ENCODE results near the gene ZNF804A. TPM values are rescaled to one million over a fixed set of nuclear protein-coding genes. Genes with fewer than 3 reads are reported as not detected.

The ZNF804A gene
- polyA plus RNA-seq, 3 donors = 0.83 to 3.7 (median 1.8) TPM

DNA sequence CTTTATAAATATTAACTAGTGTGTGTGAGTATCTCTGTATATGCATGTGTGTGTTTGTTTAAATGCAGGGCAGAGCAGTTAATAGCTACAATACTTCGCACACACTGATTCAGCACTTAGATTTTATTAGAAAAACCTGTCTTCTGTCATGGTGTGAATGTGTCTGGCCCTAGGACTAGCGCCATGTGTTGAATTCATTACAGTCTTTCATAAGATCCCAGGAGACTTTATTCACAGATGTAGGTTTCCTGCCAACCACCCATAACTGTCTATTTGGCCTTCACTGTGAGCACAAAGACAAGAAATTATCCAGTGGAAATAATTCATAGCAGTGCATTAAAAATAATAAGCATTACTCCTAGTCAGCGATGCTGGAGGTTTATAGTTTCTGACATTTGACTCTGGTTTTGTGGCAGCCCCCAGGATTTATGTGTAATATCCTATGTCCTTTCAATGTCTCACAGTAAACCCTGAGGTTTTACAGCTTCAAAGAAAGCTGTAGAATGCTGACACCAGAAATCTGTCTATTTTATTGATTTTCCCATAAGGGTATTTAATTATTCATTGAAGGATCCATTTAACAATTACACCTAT lies 93.9 kb downstream of the ZNF804A start:
- no peak overlapping the region for H2AFZ ChIP-seq (ENCODE audit: insufficient read depth, low read depth, low read length, poor library complexity, severe bottlenecking)
- no peaks in the 10 kb centered on the region for H3K79me2 ChIP-seq (ENCODE audit: insufficient read depth, low read length)

DNA sequence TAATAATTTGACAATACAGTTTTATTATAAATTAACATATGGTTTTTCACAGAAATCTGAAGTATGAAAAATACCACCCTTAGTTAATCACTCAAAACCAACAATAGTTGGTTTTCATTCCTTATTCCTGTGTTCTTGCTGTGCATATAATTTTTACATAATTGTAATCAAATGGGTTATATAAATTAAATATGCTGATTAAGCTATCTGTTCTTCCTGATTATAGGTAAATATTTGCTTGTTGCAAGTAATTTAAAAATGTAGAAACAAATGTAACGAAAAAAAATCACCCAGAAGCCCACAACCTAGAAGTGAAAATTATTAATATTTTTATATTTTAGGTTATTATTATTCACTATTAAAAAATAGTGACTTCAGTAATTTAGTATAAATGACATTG lies 98.3 kb downstream of the ZNF804A start:
- H3K9me3 Mint-ChIP-seq = peaks cover 0 to 6% (median 0%) of the 10 kb centered on the region in 7 donors
- Histone ChIP-seq H3K4me2 (replicated peaks; ENCODE audit: extremely low read depth, low read length, poor library complexity, severe bottlenecking) (no peak overlapping the region), H3K4me1 (ENCODE audit: control insufficient read depth in 1 of 2, insufficient read depth in 2 of 2, low read length in 2 of 2) (no peaks in the 10 kb centered on the region), H3K27ac (ENCODE audit: low read depth in 1 of 2, low read length in 2 of 2) (no peak overlapping the region), H3K27me3 (ENCODE audit: control insufficient read depth in 2 of 2, insufficient read depth in 2 of 2, low read length in 2 of 2) (no peaks in the 10 kb centered on the region), H3K4me3 (replicated peaks in 1 of 3; ENCODE audit: low read depth in 2 of 3, low read length in 3 of 3) (no peak overlapping the region), H3K79me2 (ENCODE audit: insufficient read depth, low read length) (no peaks in the 10 kb centered on the region), H4K20me1 (ENCODE audit: insufficient read depth, low read length) (no peaks in the 10 kb centered on the region), H3K36me3 (replicated peaks in 1 of 2; ENCODE audit: control insufficient read depth in 1 of 2, insufficient read depth in 2 of 2, low read length in 2 of 2) (no peaks in the 10 kb centered on the region), H2AFZ (ENCODE audit: insufficient read depth, low read depth, low read length, poor library complexity, severe bottlenecking) (no peak overlapping the region), H3K9me3 (replicated peaks in 1 of 2; ENCODE audit: control insufficient read depth in 1 of 2, insufficient read depth in 1 of 2, low read length in 2 of 2) (no peaks in the 10 kb centered on the region), H3K9ac (ENCODE audit: insufficient read depth, low read length, poor library complexity, severe bottlenecking) (no peak overlapping the region)
- no peaks in the 10 kb centered on the region for H3K27me3 Mint-ChIP-seq (ENCODE audit: low read depth in 3 of 3)
- DNase-seq = no peak
- no peak overlapping the region for H3K4me3 Mint-ChIP-seq
- no CpG with 5 or more reads among the region's 1 CpG for WGBS (ENCODE audit: insufficient coverage)
- intact Hi-C loops (cut with micrococcal nuclease) = no loop called here
- H3K36me3 Mint-ChIP-seq = no peaks in the 10 kb centered on the region
- peaks cover 3% of the 10 kb centered on the region for H3K4me1 Mint-ChIP-seq
- TF ChIP-seq, protein P1, sequence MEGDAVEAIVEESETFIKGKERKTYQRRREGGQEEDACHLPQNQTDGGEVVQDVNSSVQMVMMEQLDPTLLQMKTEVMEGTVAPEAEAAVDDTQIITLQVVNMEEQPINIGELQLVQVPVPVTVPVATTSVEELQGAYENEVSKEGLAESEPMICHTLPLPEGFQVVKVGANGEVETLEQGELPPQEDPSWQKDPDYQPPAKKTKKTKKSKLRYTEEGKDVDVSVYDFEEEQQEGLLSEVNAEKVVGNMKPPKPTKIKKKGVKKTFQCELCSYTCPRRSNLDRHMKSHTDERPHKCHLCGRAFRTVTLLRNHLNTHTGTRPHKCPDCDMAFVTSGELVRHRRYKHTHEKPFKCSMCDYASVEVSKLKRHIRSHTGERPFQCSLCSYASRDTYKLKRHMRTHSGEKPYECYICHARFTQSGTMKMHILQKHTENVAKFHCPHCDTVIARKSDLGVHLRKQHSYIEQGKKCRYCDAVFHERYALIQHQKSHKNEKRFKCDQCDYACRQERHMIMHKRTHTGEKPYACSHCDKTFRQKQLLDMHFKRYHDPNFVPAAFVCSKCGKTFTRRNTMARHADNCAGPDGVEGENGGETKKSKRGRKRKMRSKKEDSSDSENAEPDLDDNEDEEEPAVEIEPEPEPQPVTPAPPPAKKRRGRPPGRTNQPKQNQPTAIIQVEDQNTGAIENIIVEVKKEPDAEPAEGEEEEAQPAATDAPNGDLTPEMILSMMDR (IDR thresholded peaks at IDR 0.05) = no peak
- H3K27ac Mint-ChIP-seq = no peak overlapping the region

More for the DNA sequence above, 93.9 kb downstream of the ZNF804A start:
- no peaks in the 10 kb centered on the region for H3K27me3 ChIP-seq (ENCODE audit: control insufficient read depth in 2 of 2, insufficient read depth in 2 of 2, low read length in 2 of 2)
- DNase-seq = no peak
- Mint-ChIP-seq H3K36me3 (no peaks in the 10 kb centered on the region), H3K4me3 (no peak overlapping the region), H3K27me3 (ENCODE audit: low read depth in 3 of 3) (no peaks in the 10 kb centered on the region), H3K9me3 (peaks cover 0 to 6% (median 0%) of the 10 kb centered on the region in 7 donors), H3K4me1 (peaks cover 3% of the 10 kb centered on the region), H3K27ac (no peak overlapping the region)
- no peaks in the 10 kb centered on the region for H4K20me1 ChIP-seq (ENCODE audit: insufficient read depth, low read length)
- H3K9ac ChIP-seq (ENCODE audit: insufficient read depth, low read length, poor library complexity, severe bottlenecking) = no peak overlapping the region
- no peaks in the 10 kb centered on the region for H3K36me3 ChIP-seq (replicated peaks in 1 of 2; ENCODE audit: control insufficient read depth in 1 of 2, insufficient read depth in 2 of 2, low read length in 2 of 2)
- TF ChIP-seq, protein P1 (IDR thresholded peaks at IDR 0.05) = no peak
- H3K4me2 ChIP-seq (replicated peaks; ENCODE audit: extremely low read depth, low read length, poor library complexity, severe bottlenecking) = no peak overlapping the region
- no CpG with 5 or more reads among the region's 3 CpGs for WGBS (ENCODE audit: insufficient coverage)
- H3K4me3 ChIP-seq (replicated peaks in 1 of 3; ENCODE audit: low read depth in 2 of 3, low read length in 3 of 3) = no peak overlapping the region
- intact Hi-C loops (cut with micrococcal nuclease) = no loop called here
- H3K9me3 ChIP-seq (replicated peaks in 1 of 2; ENCODE audit: control insufficient read depth in 1 of 2, insufficient read depth in 1 of 2, low read length in 2 of 2) = no peaks in the 10 kb centered on the region
- no peaks in the 10 kb centered on the region for H3K4me1 ChIP-seq (ENCODE audit: control insufficient read depth in 1 of 2, insufficient read depth in 2 of 2, low read length in 2 of 2)
- H3K27ac ChIP-seq (ENCODE audit: low read depth in 1 of 2, low read length in 2 of 2) = no peak overlapping the region

All from CD14-positive monocyte (primary cell).